ENCODE data around the gene DOCK4.

DOCK4 gene

GRCh38 chr7:112080978-112081377 is 125.2 kb downstream of the DOCK4 start:
- DNase-seq (ENCODE audit: low read depth in 3 of 3): no peak

GRCh38 chr7:112080441-112080840 is 125.8 kb downstream of the DOCK4 start:
- no peak for DNase-seq (ENCODE audit: low read depth in 3 of 3)

- DNase-seq (ENCODE audit: low read depth in 3 of 3): no peak
These were observed 126.5 kb downstream of the DOCK4 start for GRCh38 chr7:112079673-112080072.

- DNase-seq (ENCODE audit: low read depth in 3 of 3): no peak
These were observed 127.1 kb downstream of the DOCK4 start for GRCh38 chr7:112079122-112079521.

- DNase-seq (ENCODE audit: low read depth in 3 of 3): no peak
These were observed 129.9 kb downstream of the DOCK4 start for GRCh38 chr7:112076324-112076723.

GRCh38 chr7:112074464-112074863 is 131.7 kb downstream of the DOCK4 start:
- no peak for DNase-seq (ENCODE audit: low read depth in 3 of 3)

- DNase-seq (ENCODE audit: low read depth in 3 of 3): no peak
These were observed 132.7 kb downstream of the DOCK4 start for GRCh38 chr7:112073530-112073929.

GRCh38 chr7:112072541-112073245 is 133.5 kb downstream of the DOCK4 start:
- no peak for DNase-seq (ENCODE audit: low read depth in 3 of 3)

- DNase-seq (ENCODE audit: low read depth in 3 of 3): no peak
These were observed 134.3 kb downstream of the DOCK4 start for GRCh38 chr7:112071856-112072255.

GRCh38 chr7:112070674-112071256 is 135.4 kb downstream of the DOCK4 start:
- DNase-seq (ENCODE audit: low read depth in 3 of 3): no peak

GRCh38 chr7:112069879-112070321 is 136.3 kb downstream of the DOCK4 start:
- DNase-seq (ENCODE audit: low read depth in 3 of 3): no peak

- no peak for DNase-seq (ENCODE audit: low read depth in 3 of 3)
These were observed 137.2 kb downstream of the DOCK4 start for GRCh38 chr7:112068967-112069366.

GRCh38 chr7:112067632-112068540 is 138.3 kb downstream of the DOCK4 start:
- no peak for DNase-seq (ENCODE audit: low read depth in 3 of 3)

- DNase-seq (ENCODE audit: low read depth in 3 of 3): no peak
These were observed 139.0 kb downstream of the DOCK4 start for GRCh38 chr7:112067200-112067599.

GRCh38 chr7:112065758-112066157 is 140.4 kb downstream of the DOCK4 start:
- DNase-seq (ENCODE audit: low read depth in 3 of 3): no peak

- no peak for DNase-seq (ENCODE audit: low read depth in 3 of 3)
These were observed 141.4 kb downstream of the DOCK4 start for GRCh38 chr7:112064627-112065385.

- no peak for DNase-seq (ENCODE audit: low read depth in 3 of 3)
These were observed 142.2 kb downstream of the DOCK4 start for GRCh38 chr7:112063974-112064373.

- no peak for DNase-seq (ENCODE audit: low read depth in 3 of 3)
These were observed 145.1 kb downstream of the DOCK4 start for GRCh38 chr7:112061051-112061450.

GRCh38 chr7:112060625-112061024 is 145.6 kb downstream of the DOCK4 start:
- no peak for DNase-seq (ENCODE audit: low read depth in 3 of 3)

GRCh38 chr7:112059675-112060074 is 146.5 kb downstream of the DOCK4 start:
- no peak for DNase-seq (ENCODE audit: low read depth in 3 of 3)

- no peak for DNase-seq (ENCODE audit: low read depth in 3 of 3)
These were observed 147.5 kb downstream of the DOCK4 start for GRCh38 chr7:112058686-112059085.

- DNase-seq (ENCODE audit: low read depth in 3 of 3): no peak
These were observed 149.8 kb downstream of the DOCK4 start for GRCh38 chr7:112056409-112056808.

Measured in stimulated activated CD4-positive, alpha-beta T cell treated with anti-CD3 and anti-CD28 coated beads, TNF-alpha, amount 100 ng/mL, for 24 hours (primary cell).